HEK293T (cell line): ENCODE results near the gene SCGB3A2.

Experiments
- CTCF ChIA-PET: fragments of 350-600 bp; formaldehyde crosslinking; extraction: SDS; loops from one replicate; lab custom pipeline; 2021; ENCODE audit warnings: antibody characterized with exemption, inconsistent platforms; lab: Yijun Ruan, JAX
- POLR2A ChIA-PET: fragments of 350-600 bp; formaldehyde crosslinking; extraction: SDS; loops from one replicate; lab custom pipeline; 2020; ENCODE audit warnings: antibody characterized with exemption, inconsistent platforms; lab: Yijun Ruan, JAX
- DNase-seq: peaks from one replicate; pipeline ENCODE4 v3.0.0; 2012; ENCODE audit warnings: mixed read lengths; ENCODE audit errors: extremely low spot score
- CTBP1 ChIP-seq: fragments of 450-650 bp; IDR thresholded peaks from 2 replicates; pipeline ENCODE4 v1.6.1; 2016; ENCODE audit warnings: borderline replicate concordance
- FOXK2 ChIP-seq: fragments of 450-650 bp; IDR thresholded peaks from 2 replicates; pipeline ENCODE4 v1.6.1; 2016; ENCODE audit warnings: mild to moderate bottlenecking
- LEF1 ChIP-seq: fragments of 450-650 bp; IDR thresholded peaks from 2 replicates; pipeline ENCODE4 v1.6.1; 2017; ENCODE audit warnings: mild to moderate bottlenecking, borderline replicate concordance
- ZNF384 ChIP-seq: fragments of 450-650 bp; IDR thresholded peaks from 2 replicates; pipeline ENCODE4 v1.6.1; 2016

SCGB3A2 gene

GRCh38 chr5:147930769-147931168, 52.3 kb downstream of the SCGB3A2 start:
- ChIA-PET POLR2A (no interaction called here), CTCF (no interaction called here)
- DNase-seq: no peak
- TF ChIP-seq FOXK2 (no peak), CTBP1 (no peak), ZNF384 (no peak), LEF1 (no peak)
